ENCODE measurements around the gene TNS1.

TNS1 gene

DNA sequence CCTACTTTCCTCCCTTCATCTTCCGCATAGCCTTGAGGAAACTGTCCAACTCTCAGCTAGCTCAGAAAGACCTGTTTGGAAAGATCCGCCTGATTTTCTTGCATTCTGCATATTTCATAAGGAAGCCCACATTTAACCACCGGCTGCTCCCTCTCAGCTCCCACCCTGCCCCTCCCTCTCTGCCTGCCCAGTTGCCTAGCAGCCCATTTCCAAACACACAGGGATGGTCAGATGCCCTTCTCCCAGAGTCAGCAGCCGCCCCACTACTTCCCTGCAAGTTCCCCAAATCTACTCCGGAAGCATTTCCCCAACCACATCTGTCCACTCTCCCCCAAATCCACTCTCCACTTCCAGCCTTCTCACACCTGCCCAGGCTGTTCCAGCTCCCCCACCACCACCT lies 96.0 kb downstream of the TNS1 start:
- no peak for DNase-seq

DNA sequence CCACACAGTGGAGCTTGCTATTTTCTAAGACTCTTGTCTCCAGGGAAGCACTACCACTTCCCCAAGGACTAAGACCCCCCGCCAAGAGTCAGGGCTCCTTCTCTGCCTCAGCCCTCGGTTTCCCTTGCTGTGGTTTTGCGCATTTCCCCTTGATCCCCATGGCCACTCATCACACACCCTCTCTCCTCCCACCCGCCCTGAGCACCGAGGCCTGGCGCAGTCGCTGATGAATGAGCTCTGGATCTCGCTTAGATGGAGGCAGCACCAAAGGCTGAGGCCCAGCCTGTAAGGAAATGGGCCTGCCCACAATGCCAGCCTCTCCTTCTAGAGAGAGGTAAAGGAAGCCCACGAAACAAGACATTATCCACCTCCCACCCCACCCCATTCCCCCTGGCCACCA lies 96.9 kb downstream of the TNS1 start:
- no peak for DNase-seq

DNA sequence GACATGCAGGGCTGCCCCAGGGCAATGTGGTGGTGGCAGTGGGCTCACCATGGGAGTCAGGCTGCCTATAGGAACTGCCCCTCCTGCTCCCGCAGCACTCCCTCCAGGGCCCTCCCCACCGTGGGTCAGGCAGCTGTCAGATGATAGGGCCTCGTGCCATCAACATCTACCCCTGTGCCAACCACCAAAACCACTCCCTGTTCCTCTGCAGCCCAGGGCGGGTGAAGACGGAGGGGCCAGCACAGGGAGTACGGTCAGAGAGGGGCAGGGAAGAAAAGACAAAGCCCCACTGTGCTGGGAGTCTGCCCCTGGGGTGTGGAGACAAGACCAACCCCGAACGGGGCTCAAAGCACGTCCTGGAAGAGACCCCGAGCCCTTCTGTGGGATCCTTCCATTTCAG lies 97.4 kb downstream of the TNS1 start:
- no peak for DNase-seq

DNA sequence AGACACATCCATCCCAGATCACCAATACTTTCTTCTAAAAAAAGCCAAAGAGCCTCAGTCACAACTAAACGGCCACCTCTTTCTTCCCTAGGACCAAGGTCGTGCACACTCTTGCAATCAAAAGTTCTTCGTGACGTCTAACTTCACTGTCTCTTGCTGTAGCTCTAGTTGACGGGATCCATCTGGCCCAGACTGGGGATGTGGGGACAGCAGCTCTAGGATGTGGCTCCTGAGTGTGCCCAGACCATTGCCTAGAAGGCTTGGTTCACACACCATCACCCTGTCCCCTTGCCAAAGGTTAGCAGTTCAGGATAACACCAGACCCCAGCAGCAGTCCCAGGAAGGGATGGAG lies 98.2 kb downstream of the TNS1 start:
- DNase-seq, result no peak

DNA sequence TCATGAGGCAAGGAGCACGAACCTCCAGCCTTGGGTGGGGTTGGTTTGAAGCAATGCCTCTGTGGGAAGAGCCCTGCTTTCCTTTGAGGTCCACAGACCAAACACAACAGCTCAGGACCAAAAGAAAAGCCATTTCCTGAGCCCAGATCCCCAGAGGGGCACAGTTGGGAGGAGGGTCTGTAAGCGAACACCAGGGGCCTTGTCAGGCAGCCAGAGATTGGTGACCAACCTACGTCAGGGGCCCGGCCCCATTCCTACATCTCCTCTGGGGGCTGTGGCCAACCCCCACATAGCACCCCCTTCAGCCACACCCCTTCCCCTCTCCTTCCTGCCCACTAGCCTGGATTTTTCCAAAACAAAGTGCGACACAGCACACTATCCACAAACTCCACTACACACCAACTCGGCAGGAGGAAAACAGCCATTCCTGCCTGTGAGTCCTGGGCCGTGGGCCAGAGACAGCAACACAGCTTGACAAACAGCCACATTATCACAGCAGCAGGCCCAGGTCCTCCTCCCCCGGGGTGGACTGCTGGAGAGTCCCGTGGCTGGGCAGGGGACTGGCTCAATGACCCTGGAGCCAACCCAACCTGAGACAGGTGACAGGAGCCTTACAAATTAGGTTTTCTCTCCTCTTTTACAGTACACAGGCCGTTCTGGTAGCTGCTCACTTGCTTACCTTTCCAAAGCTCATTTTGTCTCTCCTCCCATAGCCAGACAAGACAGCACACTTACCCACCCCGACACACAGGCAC lies 98.8 kb downstream of the TNS1 start:
- DNase-seq, result no peak

DNA sequence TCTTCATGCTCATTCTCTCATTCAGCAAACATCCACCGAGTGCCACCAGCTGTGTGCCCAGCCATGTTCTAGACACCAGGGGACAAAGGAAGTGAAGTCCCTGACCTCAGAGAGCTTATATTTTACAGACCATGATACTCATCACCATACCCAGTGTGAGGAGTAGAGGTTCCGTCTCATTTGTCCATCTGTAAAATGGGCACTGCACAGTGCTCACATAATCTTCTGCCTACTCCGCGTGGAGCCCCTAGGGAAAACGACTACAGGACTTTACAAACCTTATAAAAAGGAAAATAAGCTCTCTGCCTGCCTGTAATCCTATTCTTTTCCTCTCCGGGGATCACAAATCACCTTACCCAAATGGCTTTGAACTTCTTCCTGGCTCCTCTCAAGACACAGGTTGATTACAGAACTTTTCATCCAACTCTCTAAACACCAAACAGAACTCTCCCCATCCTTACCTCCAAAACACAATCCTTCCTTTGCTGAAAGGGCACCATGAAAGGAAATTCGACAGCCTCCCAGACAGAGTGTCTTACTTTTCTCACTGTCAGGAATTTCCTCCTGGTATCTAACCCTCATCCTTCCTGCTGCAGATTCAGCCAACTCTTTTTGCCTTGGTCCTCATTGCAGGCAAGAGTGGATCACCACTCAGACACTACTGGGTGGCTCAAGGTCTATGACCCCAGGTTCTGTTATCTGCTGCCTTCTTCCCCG lies 99.5 kb downstream of the TNS1 start:
- DNase-seq, result no peak

DNA sequence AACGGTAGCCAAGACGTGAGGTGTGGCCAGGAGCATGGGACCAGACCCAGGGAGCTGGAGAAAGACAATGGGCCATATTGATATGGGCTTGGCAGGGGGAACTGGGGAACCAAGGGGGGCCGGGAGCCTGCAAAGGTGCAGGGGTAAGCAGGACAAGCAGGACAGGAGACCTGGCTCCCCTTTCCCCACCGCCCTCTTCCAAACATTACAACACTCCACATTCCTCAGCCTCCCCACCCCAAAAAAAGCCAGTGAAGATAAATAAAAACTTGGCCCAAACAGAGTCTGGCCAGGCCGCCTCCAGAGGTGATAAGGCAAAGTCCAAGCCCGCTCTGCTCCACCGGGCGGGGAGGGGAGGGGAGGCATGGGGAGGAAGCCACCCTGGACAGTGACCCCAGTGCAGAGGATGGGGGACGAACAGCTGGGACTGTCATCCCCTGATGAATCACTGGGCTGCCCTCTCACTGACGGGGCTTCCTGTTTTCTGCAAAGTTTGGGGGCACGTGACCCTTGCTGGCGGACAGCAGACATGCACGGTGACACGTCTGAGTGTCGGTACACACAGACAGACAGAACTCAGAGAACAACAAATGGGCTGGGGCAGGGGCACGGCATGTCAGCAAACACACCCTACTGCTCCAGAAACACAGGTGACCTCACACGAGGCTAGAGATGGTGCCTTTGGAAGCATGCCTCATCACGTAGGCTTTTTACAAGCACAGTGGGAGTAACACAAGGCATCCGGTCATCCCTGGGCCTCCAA lies 100.2 kb downstream of the TNS1 start:
- no peak for DNase-seq

DNA sequence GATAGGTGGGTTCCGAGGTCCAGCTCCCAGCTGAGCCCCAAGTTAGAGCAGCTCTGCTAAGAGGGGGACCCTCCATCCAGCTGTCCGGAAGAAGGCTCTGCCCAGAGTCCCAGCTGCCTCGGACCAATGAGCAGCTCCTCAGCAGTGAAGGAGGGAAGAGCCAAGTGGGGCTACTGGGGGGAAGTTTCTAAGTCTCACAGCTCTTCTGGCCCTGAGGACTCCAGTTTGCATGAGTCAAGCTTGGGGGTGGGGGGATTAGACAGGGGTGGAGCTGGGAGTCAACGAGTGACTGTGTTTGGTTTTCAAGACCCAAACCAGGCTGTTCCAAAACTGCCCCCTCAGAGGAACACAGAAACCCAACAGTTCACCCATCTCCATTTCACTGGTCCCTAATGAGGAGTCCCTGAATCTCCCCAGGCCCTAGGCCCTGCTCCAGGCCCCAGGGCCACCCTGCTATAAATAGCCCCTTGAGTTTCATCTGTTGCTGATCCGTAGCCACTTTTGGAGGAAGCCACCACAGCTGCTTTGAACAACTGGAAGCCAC lies 100.9 kb downstream of the TNS1 start:
- DNase-seq, result no peak

DNA sequence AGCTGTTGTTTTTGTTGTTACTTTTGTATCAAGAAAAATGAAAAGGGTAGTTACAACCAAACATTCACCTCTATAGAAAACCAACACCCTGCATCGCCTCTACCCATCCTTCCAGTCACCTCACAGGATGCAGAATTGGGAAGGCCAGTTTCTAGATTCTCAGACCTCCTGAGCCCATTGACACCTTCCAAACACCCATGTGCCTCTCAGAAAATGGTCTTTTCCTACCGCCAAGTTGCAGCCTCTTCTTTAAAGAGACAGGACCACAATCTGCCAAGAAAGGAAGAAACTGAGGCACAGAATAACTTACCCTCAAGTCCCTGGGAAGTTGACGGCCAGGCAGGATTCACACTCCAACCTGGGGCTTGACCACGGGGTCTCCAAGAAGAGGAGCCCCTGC lies 101.4 kb downstream of the TNS1 start:
- no peak for DNase-seq

DNA sequence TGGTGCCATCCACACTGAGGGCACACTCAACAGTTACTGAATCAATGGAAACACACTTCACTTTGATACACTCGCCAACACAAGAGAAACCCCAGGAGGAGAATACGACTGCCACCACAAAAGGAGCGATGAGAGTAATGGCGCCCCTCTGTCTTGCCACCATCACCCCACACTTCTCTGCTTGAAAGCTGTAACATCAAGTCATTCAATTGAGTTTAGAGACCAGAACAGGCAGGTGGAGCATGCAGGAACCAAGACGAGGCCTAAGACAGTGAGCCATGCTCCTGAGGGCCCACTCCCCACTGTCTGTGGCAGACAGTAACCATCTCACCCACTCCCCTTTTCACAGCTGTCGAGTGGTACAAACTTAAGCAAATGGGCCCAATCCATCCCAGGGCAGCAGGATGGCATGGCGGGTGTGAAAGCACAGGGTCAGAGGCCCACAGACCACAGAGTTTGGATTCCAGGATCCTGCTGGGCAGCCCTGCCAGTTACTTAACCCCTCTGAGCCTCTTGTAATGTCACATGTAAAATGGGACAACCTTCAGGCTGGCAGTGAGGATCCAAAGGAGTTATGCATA lies 101.9 kb downstream of the TNS1 start:
- no peak for DNase-seq

DNA sequence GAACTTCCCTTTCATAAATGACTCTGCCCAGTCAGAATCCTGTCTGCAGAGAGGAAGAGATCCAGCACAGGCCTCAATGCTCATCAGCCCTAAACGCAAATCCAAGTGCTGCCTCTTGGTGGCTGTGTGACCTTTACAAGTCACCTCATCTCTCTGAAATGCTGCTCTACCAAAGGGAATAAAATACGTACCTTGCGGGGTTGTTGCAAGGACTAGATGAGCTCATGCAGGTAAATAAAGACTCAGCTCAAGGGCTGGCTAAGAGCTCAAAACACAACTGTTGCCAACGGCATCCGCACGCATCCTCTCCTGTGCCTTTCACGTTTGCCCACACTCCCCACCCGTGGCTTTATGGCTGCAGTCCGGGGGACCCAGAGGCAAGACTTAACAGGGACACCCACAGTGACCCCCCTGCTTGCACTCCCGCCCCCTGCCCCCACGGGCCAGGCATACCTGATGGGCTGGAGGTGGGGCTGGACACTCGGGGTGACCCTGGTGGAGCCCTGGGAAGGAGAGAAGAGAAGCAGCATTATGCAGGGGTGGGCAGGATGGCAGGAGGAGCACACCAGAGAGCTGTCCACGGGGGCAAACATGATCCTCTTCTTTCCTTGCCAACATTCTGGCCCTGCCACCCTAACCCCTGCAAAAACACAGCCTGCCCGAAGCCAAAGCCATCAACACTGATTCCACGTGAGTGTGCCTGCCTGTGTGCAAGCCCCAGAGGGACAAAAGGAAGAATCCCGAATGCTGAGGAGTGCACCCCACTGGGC lies 102.6 kb downstream of the TNS1 start:
- DNase-seq, result no peak

DNA sequence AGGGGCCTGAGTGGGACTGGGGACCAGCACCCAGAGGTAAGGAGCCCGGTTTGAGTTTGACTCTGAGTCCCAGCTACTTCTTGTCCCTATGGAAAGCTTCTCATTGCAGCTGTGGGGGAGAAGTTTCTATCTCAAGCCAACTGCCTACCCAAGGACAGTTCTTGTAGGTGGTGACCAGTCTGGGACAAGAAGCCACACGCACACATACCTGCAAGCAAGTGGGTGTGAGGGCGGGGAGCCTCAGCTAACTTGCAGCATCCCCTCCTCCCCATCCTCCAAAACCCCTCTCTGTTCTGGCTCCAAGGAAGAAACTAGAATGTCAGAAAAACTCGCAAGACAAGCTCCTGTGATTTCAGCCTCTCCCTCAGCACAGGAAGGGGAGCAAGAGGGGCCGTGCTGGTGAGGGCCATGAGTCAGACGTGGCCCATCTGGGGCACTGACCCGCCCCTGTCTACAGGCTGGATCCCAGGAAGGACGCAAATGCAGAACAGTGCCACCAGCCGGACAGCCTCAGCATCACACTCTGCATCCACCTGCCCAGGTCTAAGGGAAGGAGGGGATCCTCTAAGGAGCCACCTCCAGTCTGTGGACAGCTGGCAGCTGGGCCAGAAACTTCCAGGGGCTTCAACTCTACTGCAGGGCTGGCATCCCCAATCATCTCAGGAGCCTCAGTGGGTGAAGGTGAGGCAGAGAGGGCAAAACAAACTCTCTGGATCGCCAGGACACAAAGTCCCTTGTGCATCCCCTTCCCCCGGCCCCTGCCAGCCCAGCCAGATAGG lies 103.4 kb downstream of the TNS1 start:
- DNase-seq, result no peak

DNA sequence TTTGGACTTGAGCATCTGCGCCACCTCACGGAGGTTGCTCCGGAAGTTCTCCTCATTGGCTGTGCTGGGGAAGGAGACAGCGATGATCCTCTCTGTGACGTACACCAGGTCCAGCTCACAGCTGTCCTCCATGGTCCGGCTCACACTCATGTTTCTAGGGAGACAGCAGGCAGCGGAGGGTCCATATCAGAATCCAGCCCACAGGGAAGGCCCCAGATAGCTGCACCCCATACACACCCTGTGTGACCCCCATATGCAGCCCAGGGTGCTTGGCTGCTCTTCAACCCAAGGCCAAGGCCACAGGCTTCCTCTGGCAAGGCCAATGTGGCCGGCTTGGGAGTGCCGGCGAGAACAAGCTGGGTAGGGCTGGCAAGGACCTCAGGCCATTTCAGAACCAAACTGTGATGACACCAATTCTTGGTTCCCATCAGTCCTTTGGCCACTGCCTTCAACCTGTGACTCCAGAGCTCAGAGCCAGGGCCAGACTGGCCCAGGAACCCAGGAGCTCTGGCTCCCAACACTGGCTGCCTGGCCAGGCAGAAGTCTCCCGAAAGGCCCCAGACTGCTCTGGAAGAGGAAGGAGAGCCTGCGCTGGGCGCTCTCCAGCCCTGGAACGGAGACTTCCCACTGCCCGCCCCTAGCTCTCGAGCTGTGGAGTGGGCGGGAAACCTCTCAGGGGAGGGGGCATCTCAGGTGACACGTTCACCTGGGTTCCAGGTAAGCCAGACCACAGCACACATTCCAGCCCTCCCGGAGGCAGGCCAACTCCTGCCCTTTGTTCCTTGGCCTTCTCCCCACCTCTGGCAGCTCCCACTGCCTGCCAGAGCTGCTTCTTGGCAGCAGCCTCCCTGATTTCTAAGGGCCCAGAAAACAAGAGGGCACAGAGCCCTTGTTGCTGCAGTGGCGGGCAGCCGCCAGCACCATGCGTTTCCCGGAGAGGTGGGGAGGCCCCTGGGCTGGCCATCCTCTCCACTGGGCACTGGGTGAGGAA lies 104.7 kb downstream of the TNS1 start:
- DNase-seq, result no peak

DNA sequence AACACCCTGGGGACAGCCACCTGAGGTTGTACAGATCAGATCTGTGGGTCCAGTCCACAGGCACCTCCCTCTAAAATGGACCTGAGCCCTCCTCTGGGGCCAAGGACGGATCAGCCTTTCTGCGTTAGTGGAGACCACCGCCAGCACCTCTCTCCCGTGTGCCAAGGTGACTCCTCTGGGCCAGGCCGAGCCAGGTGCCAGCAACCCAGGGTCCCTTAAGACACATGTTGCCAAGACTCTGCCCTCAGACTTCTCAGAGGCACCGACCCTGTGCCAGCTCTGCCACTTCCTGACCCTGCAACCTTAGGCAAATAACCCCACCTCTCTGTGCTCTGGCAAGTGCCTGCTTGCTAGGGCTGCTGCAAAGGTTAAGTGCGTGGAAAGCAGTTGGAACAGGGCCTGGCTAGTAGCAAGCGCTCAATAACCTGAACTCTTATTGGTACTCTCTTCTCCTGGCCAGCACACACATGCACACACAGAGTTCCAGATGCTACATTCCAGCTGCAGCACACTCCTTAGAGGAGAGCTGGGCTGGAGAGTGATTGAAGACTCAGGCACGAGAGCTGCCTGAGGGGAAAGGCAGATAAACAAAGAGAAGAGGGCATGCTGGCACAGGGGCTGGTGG lies 105.6 kb downstream of the TNS1 start:
- no peak for DNase-seq

DNA sequence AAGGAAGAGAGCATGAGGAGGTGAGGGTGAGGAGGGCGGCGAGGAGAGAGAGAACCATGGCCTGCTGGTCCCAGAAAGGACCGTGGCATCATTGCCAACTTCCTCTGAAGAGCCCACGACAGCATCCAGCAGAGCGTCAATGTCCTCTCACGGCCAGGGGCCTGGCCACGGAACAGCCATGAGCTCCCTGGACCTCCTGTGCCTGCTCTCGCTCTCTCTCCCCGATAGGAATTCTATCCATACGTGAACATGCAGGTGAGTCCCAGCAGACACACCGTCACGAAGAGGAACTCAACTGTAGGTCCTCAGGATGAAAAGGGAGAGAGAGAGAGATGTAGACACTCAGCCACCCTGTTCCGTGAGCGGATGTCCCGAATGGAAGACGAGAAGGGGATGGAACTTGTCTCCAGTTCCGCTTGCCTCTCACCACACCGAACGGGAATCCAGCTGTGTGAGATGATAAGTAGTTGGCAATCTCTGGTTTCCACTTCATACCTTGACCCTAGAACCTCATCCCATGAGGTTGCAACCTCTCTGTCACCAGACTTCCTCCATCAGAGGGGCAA lies 107.6 kb downstream of the TNS1 start:
- DNase-seq, result no peak

DNA sequence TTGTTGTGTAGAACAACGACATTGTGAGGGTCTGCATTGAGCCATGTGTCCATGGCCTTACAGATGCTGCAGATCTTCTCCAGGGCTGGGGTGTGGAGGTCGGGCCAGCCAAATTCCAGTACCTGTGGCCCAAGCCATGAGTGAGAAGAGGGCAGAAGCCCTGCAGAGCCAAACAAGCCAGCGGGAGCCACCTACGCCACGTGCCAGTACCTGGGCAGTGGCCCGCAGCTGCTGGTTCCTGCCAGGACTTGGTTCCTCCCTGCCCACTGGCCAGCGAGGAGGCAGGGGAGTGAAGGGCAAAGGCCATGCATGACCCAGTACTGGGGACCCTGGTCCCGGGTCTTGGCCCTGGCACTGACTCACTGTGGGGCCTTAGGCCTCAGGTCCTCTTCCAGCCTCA lies 109.4 kb downstream of the TNS1 start:
- DNase-seq, result no peak

DNA sequence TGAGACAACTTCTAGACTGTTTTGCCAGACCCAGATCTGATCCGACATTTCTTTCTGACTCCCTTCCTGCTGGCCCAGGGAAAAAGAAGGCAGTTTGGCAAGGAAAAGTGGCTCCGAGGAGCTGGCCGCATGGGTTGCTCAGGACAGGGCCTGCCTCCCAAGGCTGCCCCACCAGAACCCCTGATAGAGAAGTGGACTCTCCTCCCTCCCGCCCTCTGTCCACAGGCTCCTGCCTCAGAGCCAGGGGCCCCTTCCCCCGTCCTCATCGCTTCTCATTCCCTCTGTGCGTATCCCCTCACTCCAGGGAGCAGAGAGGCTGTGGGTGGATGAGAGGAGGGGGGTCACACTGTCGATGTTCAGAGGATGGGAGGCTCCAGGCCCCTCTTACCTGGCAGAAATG lies 110.2 kb downstream of the TNS1 start:
- DNase-seq, result no peak

DNA sequence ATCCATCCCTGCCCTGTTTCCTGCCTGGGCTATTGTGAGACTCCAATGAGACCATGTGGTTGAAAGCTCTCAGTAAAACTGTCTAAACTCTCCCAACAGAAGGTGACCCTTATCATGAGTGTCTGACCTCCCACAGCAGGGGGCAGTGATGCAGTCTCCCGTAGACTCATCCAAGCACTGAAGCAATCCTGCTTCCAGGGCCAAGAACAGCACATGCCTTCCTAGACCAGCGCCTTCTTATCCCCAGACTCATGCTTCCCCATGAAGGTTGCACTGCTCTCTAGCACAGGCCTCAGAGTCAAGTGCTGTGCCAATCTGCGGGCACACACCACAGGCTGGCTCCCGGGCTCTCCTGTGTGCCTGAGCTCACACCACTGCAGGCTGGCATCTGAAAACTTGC lies 112.3 kb downstream of the TNS1 start:
- no peak for DNase-seq

DNA sequence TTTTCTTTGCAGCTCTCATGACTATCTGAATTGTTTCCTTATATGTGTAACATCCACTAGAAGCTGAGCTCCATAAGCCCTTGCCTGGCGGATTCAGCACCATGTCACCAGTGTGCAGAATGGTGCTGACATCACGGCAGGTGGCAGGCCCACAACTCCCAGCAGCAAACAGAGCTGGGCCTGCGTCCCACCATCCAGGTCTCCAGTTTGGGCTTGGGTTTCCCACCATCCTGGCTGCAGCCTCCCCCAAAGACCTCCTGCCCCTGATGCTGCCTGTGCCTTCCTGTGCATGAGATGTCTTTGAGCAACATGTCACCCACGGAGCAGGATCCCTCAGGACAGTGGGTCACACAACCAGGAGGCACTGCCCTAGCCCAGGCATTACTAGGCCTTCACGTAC lies 113.1 kb downstream of the TNS1 start:
- no peak for DNase-seq

Measured in T1000 (cell line).